Measurements from ENCODE around the gene GPSM3.

GPSM3 gene

GRCh38 chr6:32183483-32184083 is 8.9 kb downstream of the GPSM3 start:
- DNase-seq (ENCODE audit: extremely low read depth, low read depth) = no peak
- no peak for TF ChIP-seq CTCF (IDR thresholded peaks at IDR 0.05; ENCODE audit: low read depth, low read length)

GRCh38 chr6:32183030-32183429 is 9.4 kb downstream of the GPSM3 start:
- no peak for TF ChIP-seq CTCF (IDR thresholded peaks at IDR 0.05; ENCODE audit: low read depth, low read length)
- DNase-seq (ENCODE audit: extremely low read depth, low read depth) = no peak

GRCh38 chr6:32182555-32182981 is 9.9 kb downstream of the GPSM3 start:
- no peak for DNase-seq (ENCODE audit: extremely low read depth, low read depth)
- no peak for TF ChIP-seq CTCF (IDR thresholded peaks at IDR 0.05; ENCODE audit: low read depth, low read length)

GRCh38 chr6:32181915-32182529 is 10.4 kb downstream of the GPSM3 start:
- TF ChIP-seq CTCF (IDR thresholded peaks at IDR 0.05; ENCODE audit: low read depth, low read length) = no peak
- DNase-seq (ENCODE audit: extremely low read depth, low read depth) = no peak

- no peak for TF ChIP-seq CTCF (IDR thresholded peaks at IDR 0.05; ENCODE audit: low read depth, low read length)
- no peak for DNase-seq (ENCODE audit: extremely low read depth, low read depth)
These were observed 11.2 kb downstream of the GPSM3 start for GRCh38 chr6:32181148-32181702.

- TF ChIP-seq CTCF (IDR thresholded peaks at IDR 0.05; ENCODE audit: low read depth, low read length) = no peak
- no peak for DNase-seq (ENCODE audit: extremely low read depth, low read depth)
These were observed 12.6 kb downstream of the GPSM3 start for GRCh38 chr6:32179766-32180405.
